ENCODE data around the gene CCK. TPM values are rescaled to one million over a fixed set of nuclear protein-coding genes. Genes with fewer than 3 reads are reported as not detected.

CCK gene
- total RNA-seq, 3 donors from 2014 or later (not counting 1 experiment from before 2014, with no cell fraction given), result 0.54 TPM; not detected in 2

- Histone ChIP-seq H3K27me3 (ENCODE audit: control insufficient read depth, insufficient read depth, low read length) (no peaks in the 10 kb centered on the region), H3K9me3 (ENCODE audit: control insufficient read depth, insufficient read depth, low read length) (no peaks in the 10 kb centered on the region), H3K27ac (ENCODE audit: low read length) (no peak overlapping the region), H3K4me3 (ENCODE audit: low read length) (no peak overlapping the region), H3K4me1 (ENCODE audit: control insufficient read depth, insufficient read depth, low read length) (peaks cover 9% of the 10 kb centered on the region), H3K36me3 (ENCODE audit: control insufficient read depth, insufficient read depth, low read length) (peaks cover 30% of the 10 kb centered on the region)
- WGBS (ENCODE audit: insufficient coverage), result 93% methylated on average over 9 of the region's 9 CpGs
- intact Hi-C loops (cut with micrococcal nuclease), result no loop called here
- ATAC-seq (no peak), DNase-seq (no peak)
- Mint-ChIP-seq H3K9me3 (no peaks in the 10 kb centered on the region), H3K4me1 (peaks cover 0 to 15% of the 10 kb centered on the region in 2 donors), H3K36me3 (peaks cover 17% of the 10 kb centered on the region), H3K4me3 (no peak overlapping the region), H3K27ac (no peak overlapping the region), H3K27me3 (ENCODE audit: low read depth in 2 of 2) (no peaks in the 10 kb centered on the region)
- TF ChIP-seq, protein P1, sequence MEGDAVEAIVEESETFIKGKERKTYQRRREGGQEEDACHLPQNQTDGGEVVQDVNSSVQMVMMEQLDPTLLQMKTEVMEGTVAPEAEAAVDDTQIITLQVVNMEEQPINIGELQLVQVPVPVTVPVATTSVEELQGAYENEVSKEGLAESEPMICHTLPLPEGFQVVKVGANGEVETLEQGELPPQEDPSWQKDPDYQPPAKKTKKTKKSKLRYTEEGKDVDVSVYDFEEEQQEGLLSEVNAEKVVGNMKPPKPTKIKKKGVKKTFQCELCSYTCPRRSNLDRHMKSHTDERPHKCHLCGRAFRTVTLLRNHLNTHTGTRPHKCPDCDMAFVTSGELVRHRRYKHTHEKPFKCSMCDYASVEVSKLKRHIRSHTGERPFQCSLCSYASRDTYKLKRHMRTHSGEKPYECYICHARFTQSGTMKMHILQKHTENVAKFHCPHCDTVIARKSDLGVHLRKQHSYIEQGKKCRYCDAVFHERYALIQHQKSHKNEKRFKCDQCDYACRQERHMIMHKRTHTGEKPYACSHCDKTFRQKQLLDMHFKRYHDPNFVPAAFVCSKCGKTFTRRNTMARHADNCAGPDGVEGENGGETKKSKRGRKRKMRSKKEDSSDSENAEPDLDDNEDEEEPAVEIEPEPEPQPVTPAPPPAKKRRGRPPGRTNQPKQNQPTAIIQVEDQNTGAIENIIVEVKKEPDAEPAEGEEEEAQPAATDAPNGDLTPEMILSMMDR (IDR thresholded peaks at IDR 0.05), result no peak
These were observed 41.8 kb downstream of the CCK start for GRCh38 chr3:42224178-42224577.

- Mint-ChIP-seq H3K27me3 (ENCODE audit: low read depth in 2 of 2) (no peaks in the 10 kb centered on the region), H3K27ac (no peak overlapping the region), H3K36me3 (peaks cover 17% of the 10 kb centered on the region), H3K9me3 (no peaks in the 10 kb centered on the region), H3K4me1 (peaks cover 1 to 15% of the 10 kb centered on the region in 2 donors), H3K4me3 (no peak overlapping the region)
- no peaks in the 10 kb centered on the region for H3K9me3 ChIP-seq (ENCODE audit: control insufficient read depth, insufficient read depth, low read length)
- WGBS (ENCODE audit: insufficient coverage), result 96% methylated on average over 31 of the region's 31 CpGs
- H3K27me3 ChIP-seq (ENCODE audit: control insufficient read depth, insufficient read depth, low read length), result no peaks in the 10 kb centered on the region
- DNase-seq (no peak), ATAC-seq (no peak)
- H3K27ac ChIP-seq (ENCODE audit: low read length), result no peak overlapping the region
- intact Hi-C loops (cut with micrococcal nuclease), result no loop called here
- H3K4me1 ChIP-seq (ENCODE audit: control insufficient read depth, insufficient read depth, low read length), result peaks cover 9% of the 10 kb centered on the region
- H3K4me3 ChIP-seq (ENCODE audit: low read length), result no peak overlapping the region
- TF ChIP-seq, protein P1 (IDR thresholded peaks at IDR 0.05), result no peak
- peaks cover 30% of the 10 kb centered on the region for H3K36me3 ChIP-seq (ENCODE audit: control insufficient read depth, insufficient read depth, low read length)
These were observed 42.9 kb downstream of the CCK start for GRCh38 chr3:42222942-42223693.

DNA sequence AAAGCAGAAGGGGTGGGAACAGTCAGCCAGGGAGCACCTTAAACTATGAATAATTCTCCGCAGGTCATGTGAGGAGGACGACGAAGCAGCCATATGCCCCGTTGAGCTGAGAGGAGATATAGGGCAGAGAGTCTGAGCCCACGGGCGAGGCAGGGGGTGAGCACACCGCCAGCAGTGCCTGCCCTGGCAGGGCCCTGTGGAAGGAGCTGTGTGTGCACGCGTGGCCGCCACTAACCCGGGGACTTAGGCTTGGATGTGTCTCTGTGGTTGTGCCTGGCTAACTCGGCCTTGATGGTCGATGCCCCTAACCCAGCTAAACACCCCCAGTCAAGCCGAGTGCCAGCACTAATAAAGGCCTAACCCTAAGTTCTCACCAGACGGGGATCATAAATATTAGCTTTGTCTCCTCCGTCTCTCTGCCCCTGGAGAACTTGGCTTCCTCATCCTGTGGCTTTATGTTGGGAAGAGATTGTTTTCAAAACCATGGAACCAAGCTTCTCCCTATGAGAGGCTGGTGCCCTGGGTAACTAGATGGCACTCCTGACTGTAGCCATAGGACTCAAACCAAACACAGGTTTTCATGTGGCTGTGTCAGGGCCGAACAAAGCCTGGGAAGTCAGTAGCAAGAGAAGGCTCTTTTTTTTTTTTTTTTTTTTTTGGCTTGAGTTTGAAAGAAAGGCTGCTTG lies 45.4 kb downstream of the CCK start:
- Mint-ChIP-seq H3K27me3 (ENCODE audit: low read depth in 2 of 2) (no peaks in the 10 kb centered on the region), H3K9me3 (no peaks in the 10 kb centered on the region), H3K27ac (no peak overlapping the region), H3K4me3 (no peak overlapping the region), H3K36me3 (peaks cover 17% of the 10 kb centered on the region), H3K4me1 (peaks cover 22 to 23% of the 10 kb centered on the region in 2 donors)
- WGBS (ENCODE audit: insufficient coverage), result 80% methylated on average over 16 of the region's 17 CpGs
- TF ChIP-seq, protein P1 (IDR thresholded peaks at IDR 0.05), result no peak
- ATAC-seq (no peak), DNase-seq (no peak)
- Histone ChIP-seq H3K27ac (ENCODE audit: low read length) (no peak overlapping the region), H3K27me3 (ENCODE audit: control insufficient read depth, insufficient read depth, low read length) (no peaks in the 10 kb centered on the region), H3K4me3 (ENCODE audit: low read length) (no peak overlapping the region), H3K4me1 (ENCODE audit: control insufficient read depth, insufficient read depth, low read length) (peaks cover 10% of the 10 kb centered on the region), H3K9me3 (ENCODE audit: control insufficient read depth, insufficient read depth, low read length) (no peaks in the 10 kb centered on the region), H3K36me3 (ENCODE audit: control insufficient read depth, insufficient read depth, low read length) (peaks cover 30% of the 10 kb centered on the region)
- intact Hi-C loops (cut with micrococcal nuclease), result no loop called here

Measured in natural killer cell (primary cell).